ENCODE measurements around the gene YPEL1.

DNA sequence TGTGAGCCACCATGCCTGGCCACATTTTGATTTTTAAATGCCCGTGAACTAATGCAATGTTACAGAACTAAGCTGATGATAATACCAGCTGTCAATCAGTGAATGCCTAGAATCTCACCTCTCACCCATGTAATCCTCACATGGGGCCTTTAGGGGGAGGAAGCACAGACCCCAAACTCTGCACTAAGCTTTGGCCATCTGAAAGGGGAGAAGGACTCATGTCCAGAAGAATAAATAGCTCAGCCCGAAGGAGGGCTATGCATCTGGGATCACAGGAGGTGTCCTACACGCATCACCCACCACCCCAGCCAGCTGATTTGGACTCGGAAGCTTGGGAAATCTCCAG lies 36.0 kb upstream of the YPEL1 start:
- TF ChIP-seq EZH2phosphoT487 (IDR thresholded peaks at IDR 0.05; ENCODE audit: borderline replicate concordance, low read depth, low read length) (no peak), CTCF (conservative IDR thresholded peaks at IDR 0.05; ENCODE audit: low read length) (no peak)
